Lower leg skin (tissue), 3 donors: Measurements from ENCODE around the gene UBE2E2.

Experiments used
- CTCF ChIP-seq, 3 donors: fragments of 450-650 bp; IDR thresholded peaks; one replicate each; pipeline ENCODE4 v1.5.1; 2016; ENCODE audit warnings: antibody characterized with exemption in 3 of 3, mild to moderate bottlenecking in 3 of 3, moderate library complexity in 2 of 3
- POLR2A ChIP-seq, 2 donors: fragments of 450-650 bp; IDR thresholded peaks; one replicate each; pipeline ENCODE4 v1.6.1; 2016 to 2017; ENCODE audit warnings: antibody characterized with exemption in 2 of 2, mild to moderate bottlenecking in 1 of 2, moderate library complexity in 1 of 2

GRCh38 chr3:23387286-23387918 lies 184.3 kb downstream of the UBE2E2 start:
- TF ChIP-seq CTCF (IDR thresholded peaks at IDR 0.05) (no peak), POLR2A (IDR thresholded peaks at IDR 0.05) (no peak)
